Fibroblast of peridontal ligament (primary cell): ENCODE data around the gene EVA1B.

Source experiments
- DNase-seq: peaks from one replicate; pipeline ENCODE4 v3.0.0-alpha.2; 2010; ENCODE audit errors: extremely low read depth

EVA1B gene

GRCh38 chr1:36320291-36320761 is 3.1 kb downstream of the EVA1B start:
- no peak for DNase-seq

- DNase-seq: no peak
Observed at GRCh38 chr1:36309397-36309796, 14.0 kb downstream of the EVA1B start.

- DNase-seq: no peak
Observed at GRCh38 chr1:36307601-36308330, 15.7 kb downstream of the EVA1B start.

GRCh38 chr1:36306902-36307456 is 16.5 kb downstream of the EVA1B start:
- peak; percentile 81 for DNase-seq

GRCh38 chr1:36306210-36306901 is 17.1 kb downstream of the EVA1B start, which contains the start of gene SH3D21:
Gene SH3D21, plus strand, starts transcription at chr1:36306368. Its CDS starts 53 bp downstream, at chr1:36306421.
- DNase-seq: no peak

GRCh38 chr1:36305915-36306209 is 17.6 kb downstream of the EVA1B start:
- no peak for DNase-seq

GRCh38 chr1:36304970-36305914 is 18.2 kb downstream of the EVA1B start:
- DNase-seq: no peak

GRCh38 chr1:36304521-36304920 is 18.9 kb downstream of the EVA1B start:
- no peak for DNase-seq

- no peak for DNase-seq
Observed at GRCh38 chr1:36303650-36304360, 19.6 kb downstream of the EVA1B start.

GRCh38 chr1:36303244-36303643 is 20.2 kb downstream of the EVA1B start:
- no peak for DNase-seq

GRCh38 chr1:36301220-36301619 is 22.2 kb downstream of the EVA1B start:
- no peak for DNase-seq

- DNase-seq: no peak
Observed at GRCh38 chr1:36300526-36300925, 22.9 kb downstream of the EVA1B start.

- no peak for DNase-seq
Observed at GRCh38 chr1:36298640-36299039, 24.8 kb downstream of the EVA1B start.

- no peak for DNase-seq
Observed at GRCh38 chr1:36297062-36297461, 26.4 kb downstream of the EVA1B start.

- DNase-seq: no peak
Observed at GRCh38 chr1:36295390-36295789, 28.1 kb downstream of the EVA1B start.

GRCh38 chr1:36287595-36287994 is 35.9 kb downstream of the EVA1B start:
- no peak for DNase-seq

GRCh38 chr1:36286802-36287201 is 36.6 kb downstream of the EVA1B start:
- DNase-seq: no peak

- DNase-seq: peak; percentile 95
Observed at GRCh38 chr1:36285443-36286101, 37.9 kb downstream of the EVA1B start.

- DNase-seq: peak; percentile 36
Observed at GRCh38 chr1:36284517-36284916, 38.9 kb downstream of the EVA1B start.

- DNase-seq: peak; percentile 39
Observed at GRCh38 chr1:36284061-36284460, 39.4 kb downstream of the EVA1B start.
